Stimulated activated CD8-positive, alpha-beta memory T cell treated with anti-CD3 and anti-CD28 coated beads, Interleukin-4, amount 100 ng/mL, for 1 hour (primary cell): ENCODE measurements around the gene CYB5B.

Experiments
- DNase-seq, 2 donors: peaks; one replicate each; pipeline ENCODE4 v3.0.0-alpha.2; 2020; ENCODE audit warnings: low read depth in 2 of 2, low spot score in 1 of 2

CYB5B gene, protein sequence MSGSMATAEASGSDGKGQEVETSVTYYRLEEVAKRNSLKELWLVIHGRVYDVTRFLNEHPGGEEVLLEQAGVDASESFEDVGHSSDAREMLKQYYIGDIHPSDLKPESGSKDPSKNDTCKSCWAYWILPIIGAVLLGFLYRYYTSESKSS

DNA sequence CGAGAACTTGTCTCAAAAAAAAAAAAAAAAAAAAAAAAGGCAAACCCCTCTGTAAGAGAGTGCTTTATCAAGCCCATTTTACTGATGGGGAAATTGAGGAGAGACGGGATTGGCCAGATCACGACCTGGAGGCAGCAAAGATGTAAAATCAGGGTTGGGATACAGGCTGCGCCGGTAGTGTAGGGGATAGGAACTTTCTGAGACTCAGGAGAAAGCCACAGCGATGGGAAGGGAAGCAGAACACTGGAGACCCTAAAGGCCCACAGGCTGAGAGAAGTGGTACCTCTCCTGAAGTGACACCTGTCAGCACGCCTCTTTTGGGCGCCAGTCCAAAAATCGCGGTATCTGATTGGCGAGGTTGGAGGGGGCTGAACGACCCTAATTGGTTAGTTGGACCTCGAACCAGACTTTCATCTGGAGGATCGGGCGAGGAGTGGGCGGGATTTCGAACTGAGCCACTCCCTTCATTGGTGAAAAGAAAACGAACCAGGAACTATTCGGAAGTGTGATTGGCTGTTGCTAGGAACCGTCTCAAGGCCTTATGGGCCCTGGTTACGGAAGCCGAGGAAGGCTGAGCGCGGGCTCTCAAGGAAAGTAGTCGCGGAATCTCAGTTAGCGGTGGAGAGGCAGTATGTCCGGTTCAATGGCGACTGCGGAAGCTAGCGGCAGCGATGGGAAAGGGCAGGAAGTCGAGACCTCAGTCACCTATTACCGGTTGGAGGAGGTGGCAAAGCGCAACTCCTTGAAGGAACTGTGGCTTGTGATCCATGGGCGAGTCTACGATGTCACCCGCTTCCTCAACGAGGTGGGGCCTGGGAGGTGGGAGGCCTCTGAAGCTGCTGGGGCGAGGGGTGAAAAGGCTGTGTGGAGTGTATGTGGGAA lies at the start of gene CYB5B:
TSS of gene CYB5B (plus strand) at position 567 of the 882 bp plus-strand sequence. CDS start at position 632, 65 bp downstream.
- DNase-seq = peak; percentile 87 to 88

DNA sequence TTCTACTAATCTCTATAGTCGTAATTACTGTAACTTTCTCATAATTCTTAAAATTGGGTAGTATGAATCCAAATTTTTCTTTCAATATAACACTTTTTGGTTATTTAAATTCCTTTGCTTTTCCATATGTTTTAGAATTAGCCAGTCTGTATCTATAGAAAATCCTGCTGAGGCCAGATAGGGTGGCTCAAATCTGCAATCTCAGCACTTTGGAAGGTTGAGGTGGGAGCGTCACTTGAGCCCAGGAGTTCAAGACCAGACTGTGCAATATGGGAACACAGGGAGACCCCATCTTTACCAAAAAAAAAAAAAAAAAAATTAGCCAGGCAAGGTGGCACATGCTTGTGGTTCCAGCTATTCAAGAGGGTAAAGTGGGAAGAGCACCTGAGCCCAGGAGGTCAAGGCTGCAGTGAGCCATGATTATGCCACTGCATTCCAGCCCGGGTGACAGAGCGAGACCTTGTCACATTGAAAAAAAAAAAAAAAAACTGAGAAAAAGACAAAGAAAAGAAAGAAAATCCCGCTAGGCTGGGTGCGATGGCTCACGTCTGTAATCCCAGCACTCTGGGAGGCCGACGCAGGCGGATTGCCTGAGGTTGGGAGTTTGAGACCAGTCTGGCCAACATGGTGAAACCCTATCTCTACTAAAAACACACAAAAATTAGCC lies 47.9 kb upstream of the CYB5B start:
- no peak for DNase-seq

DNA sequence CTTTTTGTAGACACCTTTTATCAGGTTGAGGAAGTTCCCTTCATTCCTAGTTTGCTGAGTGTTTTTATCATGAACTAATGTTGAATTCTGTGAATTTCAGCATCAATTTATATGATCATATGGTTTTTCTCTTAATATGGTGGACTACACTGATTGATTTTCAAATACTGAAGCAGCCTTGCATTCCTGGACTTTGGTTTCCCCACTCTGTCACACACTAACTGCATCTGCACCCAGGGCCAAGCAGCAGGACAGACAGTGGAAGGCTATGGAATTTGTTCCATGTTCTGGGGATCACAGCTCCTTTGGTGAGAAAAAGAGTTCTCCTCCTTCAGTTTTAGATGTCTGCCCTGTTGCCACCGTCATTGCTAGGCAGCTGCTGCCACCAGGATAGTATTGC lies 46.4 kb upstream of the CYB5B start:
- no peak for DNase-seq

DNA sequence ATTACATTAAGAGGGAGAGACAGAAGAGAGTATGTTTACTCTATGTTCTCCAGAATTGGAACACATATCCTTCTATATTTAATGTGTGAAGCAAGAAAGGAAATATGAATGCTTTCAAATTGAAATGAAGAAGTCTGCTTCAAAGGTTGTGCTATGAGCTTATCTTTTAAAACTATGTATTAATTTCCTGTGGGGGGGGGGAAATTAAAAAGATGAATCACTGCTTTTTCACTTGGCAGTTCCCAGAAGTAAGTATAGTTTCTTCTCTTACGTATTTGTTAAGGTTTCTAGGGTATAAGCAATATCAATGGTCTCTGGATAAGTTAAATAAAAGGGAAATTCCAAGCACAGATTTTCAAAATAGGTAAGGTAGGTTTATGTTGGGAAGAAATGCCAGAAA lies 45.7 kb upstream of the CYB5B start:
- DNase-seq = no peak

DNA sequence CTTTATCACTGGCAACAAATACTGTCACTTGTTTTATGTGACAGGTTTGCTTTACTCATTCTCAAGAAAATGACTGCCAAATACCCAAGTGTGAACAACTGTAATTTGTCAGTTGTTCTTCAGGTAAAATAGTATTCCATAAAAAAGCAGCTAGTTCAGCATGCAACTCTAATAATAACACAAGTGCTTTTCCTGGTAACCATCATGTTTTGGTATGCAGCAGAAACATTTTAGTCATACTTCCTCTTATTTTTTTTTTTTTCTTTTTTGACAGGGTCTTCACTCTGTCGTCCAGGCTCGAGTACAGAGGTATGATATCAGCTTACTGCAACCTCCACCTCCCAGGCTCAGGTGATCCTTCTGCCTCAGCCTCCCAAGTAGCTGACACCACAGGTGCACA lies 43.2 kb upstream of the CYB5B start:
- DNase-seq = no peak

DNA sequence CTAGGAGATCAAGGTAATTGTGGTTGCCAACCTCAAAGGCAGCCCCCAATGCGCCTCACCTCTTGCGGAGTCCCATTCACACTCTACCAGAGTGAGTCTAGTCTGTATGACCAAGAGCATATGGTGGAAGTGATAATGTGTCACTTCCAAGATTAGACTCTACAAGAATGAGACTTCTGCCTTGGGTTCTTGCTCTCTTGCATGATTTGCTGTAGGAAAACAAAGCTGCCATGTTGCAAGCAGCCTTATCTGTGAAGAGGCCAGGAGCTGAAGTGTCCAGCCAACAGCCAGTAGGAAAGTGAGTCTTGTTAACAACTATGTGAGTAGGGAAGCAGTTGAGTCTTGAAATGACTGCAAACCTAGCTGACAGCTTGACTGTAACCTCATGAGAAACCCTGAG lies 42.0 kb upstream of the CYB5B start:
- DNase-seq = no peak

DNA sequence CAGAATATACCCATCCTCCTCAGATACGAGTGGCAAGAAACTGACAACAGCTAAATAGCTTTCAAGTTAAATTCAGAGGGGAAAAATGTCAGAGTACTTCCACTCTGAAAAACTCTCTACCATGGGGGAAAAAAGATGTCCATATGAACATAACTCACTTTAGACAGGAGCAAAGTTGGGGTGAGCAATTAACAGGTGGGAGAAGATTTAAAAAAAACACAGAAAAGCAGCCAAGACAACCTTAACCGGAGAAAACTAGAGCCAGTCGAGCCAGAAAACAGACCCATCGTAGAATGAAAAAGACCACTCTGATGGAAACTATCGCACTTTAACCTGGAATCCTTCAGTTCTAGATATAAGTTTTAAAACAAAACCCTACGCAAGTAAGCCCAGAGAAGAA lies 39.4 kb upstream of the CYB5B start:
- no peak for DNase-seq

DNA sequence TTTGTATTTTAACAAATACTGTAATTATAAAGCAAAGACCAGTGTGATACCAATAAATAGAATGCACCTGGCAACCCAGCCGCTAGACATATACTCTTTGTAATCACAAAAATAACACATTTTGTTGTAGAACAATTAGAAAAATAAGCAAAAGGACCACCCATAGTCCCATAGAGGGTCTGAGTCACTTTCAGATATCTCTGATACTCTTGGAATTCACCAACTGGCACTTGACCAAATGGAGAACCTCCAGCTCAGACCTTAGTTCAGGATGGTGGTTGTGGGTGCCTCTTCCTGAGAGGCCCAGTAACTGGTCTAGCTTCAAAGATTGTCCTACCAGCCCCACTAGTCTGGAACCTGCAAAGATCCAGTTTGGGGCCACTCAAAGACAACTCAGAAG lies 37.8 kb upstream of the CYB5B start:
- no peak for DNase-seq

DNA sequence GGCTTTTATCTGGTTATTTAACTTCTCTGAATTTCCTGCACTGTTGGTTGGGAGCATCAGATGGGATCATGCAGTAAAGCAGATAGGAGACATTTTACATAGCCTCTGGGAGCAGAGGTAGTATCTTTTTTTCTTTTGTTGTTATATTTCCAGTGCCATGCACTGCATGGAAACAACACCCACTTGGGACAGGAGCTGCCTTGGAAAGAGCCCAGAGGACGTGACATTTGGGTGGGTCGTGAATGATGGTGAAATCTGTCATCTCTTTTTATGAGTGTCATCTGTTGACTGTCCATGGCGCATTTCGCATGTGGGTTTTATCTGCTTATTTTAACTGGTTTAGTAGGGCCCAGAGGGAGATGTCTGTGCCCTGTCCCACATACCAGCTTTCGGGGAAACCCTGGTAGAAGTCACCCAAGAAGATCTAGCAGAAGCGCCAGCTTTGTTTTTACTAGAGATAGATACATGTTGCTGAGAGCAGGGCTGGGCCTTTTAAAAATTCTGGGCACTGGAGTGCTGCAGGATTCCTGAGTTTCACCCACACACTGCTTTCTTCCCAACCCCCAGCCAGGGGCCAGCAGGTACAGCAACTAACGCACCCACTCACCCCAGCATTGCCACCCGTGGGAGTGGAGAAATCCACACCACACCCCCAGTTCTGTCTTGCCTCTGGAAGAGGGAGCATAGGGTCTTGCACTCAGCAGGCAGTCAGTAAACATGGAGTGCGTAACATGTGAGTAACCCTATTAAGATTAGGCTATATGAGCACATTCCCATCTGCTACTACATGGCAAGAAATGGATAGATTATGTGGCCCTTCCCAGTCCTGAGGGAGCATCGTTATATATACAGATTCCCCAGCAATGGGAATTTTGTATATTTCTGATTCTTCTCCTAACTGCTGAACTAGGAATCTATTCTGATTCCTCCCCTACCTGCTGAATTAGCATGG lies 30.2 kb upstream of the CYB5B start:
- no peak for DNase-seq

DNA sequence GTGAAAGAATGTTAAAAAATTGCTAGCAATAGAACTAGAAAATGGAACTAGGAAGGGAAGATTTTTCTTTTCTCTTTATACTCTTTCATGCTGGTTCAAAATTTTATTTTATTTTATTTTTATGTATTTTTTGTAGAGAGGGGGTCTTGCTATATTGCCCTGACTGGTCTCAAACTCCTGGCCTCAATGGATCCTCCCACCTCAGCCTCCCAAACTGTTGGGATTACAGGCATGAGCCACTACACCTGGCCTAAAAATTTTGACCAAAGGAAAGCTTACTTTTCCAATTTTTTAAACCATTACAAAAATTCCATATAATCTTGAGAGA lies 28.6 kb upstream of the CYB5B start:
- no peak for DNase-seq

DNA sequence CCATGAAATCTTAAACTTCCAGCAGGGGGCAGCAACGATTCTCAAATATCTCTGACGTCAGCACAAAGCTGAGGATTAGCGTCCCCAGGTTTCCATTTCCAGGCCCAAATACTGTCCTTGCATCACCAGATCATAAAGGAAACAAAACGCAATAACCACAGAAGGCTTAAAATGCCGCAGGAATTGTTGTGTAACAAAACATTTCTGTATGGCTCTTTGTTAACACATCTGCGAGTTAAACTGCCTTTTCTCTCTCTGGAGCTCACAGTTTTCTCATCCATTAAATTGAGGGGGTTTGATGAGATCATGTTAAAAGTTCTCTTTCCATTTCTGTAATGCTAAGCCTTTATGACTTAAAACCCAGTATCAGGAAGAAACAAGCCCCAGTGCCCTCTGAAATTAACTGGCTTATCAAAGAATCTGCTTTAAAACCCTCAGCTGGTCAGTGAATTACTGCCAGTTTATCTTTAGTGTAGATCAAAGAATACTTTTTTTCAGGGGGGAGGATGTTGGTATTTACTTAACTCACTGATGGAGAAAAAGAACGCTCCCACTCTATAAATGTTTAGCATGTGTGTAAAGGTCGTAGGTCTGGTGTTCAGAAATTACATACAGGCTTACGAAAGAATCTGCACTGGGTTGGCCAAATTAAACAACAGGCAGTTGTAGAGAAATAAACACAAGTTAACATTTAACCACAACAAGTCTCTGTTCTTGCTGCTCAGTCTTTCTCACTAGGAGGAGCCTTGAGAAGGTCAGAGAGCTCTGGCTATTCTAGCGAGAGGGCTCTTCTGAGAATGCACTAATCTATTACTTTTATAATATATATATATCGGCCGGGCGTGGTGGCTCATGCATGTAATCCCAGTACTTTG lies 28.0 kb upstream of the CYB5B start:
- peak; percentile 38 to 50 for DNase-seq

DNA sequence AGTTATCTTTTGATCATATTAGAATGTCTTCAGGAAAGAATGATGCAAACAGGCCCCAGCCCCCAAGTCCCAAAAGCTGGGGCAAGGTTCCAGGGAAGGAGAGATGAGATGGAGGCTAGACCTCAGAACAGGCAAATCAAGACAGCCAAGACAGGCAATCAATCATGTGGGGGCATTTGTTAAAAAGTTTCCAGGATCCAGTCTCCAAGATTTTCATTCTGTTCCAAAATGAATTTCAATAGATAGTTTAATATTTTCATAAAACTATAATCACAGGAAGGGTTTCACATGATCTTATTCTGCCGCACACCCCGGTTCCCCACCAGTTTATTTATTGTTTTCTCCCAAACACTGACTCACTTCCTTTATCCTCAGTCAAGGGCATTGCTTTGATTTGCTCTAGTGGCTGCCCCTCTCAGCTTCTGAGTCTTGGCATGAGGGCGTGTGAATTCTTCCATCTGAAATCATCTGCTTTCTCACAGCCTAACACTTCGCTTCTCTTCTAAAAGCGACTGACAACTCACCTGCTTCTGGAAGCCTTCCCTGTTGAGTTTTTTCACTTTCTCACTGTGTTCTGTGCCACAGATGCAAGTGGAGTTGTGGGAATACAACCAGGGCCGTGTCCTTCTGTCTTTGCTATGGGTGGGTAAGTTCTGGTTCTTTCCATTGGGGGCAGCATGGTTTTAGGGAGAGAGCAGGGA lies 26.4 kb upstream of the CYB5B start:
- DNase-seq = no peak

DNA sequence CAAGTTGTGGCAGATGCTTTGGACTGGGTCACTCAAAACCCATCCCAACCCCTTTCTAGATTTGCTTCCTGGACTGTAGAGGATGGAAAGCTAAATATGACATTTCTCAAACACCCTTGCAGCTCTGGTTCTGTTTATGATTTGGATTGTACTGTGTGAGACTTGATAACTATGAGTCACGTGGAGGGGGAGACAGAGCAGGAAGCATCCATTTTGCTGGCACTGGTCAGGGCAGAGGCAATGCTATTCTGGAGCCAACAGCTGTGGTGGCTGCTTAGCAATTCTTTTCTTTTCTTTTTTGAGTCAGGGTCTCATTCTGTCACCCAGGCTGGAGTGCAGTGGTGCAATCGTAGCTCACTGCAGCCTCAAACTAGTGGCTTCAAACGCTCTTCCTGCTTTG lies 25.1 kb upstream of the CYB5B start:
- DNase-seq = no peak

DNA sequence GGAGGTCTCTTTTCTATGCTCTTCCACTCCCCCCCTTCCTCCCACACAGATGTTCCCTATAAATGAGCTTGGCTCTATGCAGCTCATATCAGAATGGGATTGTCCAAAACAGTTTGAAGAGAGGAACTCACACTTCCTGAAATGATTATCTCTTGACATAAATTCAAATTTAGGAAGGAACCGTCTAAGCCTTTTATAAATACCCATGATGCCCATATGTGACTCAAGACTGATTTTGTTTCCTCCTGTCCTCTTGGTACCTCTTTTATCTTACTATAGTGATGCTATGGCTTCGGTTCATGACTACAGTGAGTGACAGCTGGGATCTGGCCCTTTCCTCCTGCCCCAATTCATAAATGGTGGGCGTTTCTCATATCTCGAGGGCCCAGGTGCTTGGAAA lies 22.0 kb upstream of the CYB5B start:
- DNase-seq = no peak

DNA sequence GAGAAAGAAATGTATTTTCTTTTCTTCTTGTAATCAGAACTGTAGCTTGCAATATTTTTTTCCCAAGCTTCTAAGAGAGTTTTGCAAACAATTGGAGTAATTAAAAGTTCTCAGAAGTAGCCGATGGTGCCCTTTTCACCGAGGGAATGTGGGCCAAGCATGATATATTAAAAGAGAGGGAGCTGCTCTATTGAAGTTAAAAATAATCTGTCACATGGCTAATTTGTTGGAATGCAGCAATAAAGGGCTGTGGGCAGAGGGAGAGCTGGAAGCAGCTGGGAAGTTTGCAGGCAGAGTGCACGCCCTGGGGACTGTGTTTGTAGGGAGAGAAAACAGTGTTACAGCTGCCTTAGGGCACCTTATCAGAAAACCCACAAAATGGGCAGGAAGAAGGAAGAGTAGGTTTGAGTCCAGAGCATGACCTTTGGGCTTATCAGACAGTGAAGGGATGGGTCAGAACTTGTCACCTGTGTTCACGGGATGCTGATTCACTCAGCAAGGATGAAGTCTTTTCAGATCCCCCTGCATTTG lies 20.1 kb upstream of the CYB5B start:
- DNase-seq = no peak

DNA sequence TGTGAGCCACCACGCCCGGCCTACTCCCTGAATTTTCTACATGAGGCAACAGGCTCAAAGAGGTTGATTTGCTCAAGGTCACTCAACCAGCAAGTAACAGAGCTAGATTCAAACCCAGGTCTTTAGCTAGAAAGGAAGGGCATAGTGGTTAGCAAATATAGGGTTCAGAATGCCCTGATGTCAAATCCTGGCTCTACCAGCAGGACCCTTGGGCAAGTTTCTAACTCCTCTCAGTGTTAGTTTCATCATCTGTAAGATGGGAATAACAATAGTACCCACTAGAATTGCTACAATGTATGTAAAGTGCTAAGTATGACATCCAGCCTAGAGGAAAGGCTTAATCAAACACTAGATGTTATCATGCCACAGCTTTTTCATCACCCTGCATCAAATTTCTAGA lies 19.1 kb upstream of the CYB5B start:
- DNase-seq = no peak

DNA sequence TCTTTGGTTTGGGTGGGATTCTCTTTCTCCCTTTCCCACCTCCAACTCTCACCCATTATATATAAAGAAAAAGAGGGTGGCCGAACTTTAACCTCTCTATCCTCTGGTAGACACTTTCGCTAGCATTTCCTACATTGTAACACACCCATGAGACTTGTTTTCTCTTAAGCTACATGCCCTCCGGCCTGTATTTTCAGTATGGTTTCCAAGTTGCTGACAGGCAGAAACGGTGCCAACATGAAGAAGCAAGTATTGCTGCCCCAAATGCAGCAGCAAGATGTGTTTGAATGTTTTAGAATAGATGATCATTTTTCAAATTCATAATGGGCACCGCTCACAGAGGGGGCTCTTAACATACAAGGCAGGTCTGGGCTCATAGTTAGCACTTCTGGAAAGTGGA lies 18.7 kb upstream of the CYB5B start:
- DNase-seq = no peak

DNA sequence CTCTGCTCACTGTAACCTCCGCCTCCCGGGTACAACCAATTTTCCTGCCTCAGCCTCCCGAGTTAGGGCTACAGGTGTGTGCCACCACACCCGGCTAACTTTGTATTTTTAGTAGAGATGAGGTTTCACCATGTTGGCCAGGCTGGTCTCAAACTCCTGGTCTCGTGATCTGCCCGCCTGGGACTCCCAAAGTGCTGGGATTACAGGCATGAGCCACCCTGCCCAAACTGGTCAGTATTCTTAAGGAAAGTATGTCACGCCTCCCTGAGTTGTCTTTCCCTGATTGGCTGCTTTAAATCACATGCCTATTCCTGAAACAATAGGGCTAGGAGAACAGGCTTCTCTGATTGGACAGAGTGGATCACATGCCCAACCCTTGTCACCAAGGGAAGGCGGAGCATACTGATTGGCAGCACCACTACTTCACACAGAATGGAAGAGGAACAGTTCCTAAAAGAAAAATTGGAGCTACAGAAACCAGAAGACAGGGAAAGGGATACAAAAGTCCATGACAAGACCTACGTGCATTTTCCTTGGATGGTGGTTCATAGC lies 17.6 kb upstream of the CYB5B start:
- DNase-seq = no peak

DNA sequence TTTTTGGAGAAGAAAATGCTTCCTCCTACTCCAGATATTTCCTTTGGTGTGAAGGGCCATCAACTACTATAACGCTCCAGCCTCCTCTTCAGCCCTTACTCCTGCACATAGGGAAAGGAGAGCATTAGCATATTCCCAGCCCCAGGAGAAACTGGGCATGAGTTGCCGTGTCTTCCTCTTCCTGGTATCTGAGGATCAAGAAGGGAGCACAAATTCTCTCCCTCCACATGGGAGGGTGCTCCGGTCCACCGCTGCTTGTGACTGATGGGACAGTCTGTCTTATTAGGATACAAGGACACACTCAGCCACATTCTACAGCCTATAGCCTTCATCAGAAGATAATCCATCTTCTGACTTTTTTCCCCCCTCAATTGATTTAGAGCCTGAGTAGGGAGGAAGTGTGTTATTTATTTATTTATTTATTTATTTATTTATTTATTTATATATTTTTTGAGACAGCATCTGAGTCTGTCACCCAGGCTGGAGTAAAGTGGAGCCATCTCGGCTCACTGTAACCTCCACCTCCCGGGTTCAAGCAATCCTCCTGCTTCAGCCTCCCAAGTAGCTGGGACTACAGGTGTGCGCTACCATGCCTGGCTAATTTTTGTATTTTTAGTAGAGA lies 16.6 kb upstream of the CYB5B start:
- DNase-seq = no peak
